Vagina (tissue), 2 donors: ENCODE measurements around the gene TP53AIP1.

Experiments used
- CTCF ChIP-seq, 3 experiments: fragments of 450-650 bp in 2 of 3; fragments of 200-600 bp in 1 of 3; sonication (generic) in 1 of 3; IDR thresholded peaks; one replicate each; pipeline ENCODE4 v1.5.1; 2017 to 2019; ENCODE audit warnings: antibody characterized with exemption in 3 of 3, mild to moderate bottlenecking in 2 of 3, moderate library complexity in 2 of 3
- POLR2A ChIP-seq, 2 donors: fragments of 450-650 bp; IDR thresholded peaks; one replicate each; pipeline ENCODE4 v1.6.1; 2017; ENCODE audit warnings: antibody characterized with exemption in 2 of 2, mild to moderate bottlenecking in 2 of 2, moderate library complexity in 2 of 2
- POLR2AphosphoS5 ChIP-seq, 2 donors: sonication (generic); formaldehyde crosslinking; IDR thresholded peaks; one replicate each; pipeline ENCODE4 v1.9.0; 2017; ENCODE audit warnings: antibody characterized with exemption in 2 of 2, mild to moderate bottlenecking in 2 of 2, low read depth in 1 of 2; ENCODE audit not compliant: insufficient read depth in 1 of 2

GRCh38 chr11:128924510-128925249 is 18.0 kb downstream of the TP53AIP1 start:
- TF ChIP-seq CTCF (IDR thresholded peaks at IDR 0.05): no peak
- no peak for TF ChIP-seq POLR2AphosphoS5 (IDR thresholded peaks at IDR 0.05; ENCODE audit: insufficient read depth in 1 of 2, low read depth in 1 of 2)
- no peak for TF ChIP-seq POLR2A (IDR thresholded peaks at IDR 0.05)
